Activated CD4-positive, alpha-beta T cell treated with anti-CD3 and anti-CD28 coated beads, Interleukin-2, Interleukin-4, amounts not matched to agents 100 ng/mL and 50 ng/mL, durations not matched to agents 16 hours and 8 hours (primary cell): ENCODE results near the gene MICAL3.

Source experiments
- DNase-seq: peaks from one replicate; pipeline ENCODE4 v3.0.0-alpha.2; 2020; ENCODE audit warnings: low spot score

MICAL3 gene

GRCh38 chr22:17971711-17972110 lies 52.6 kb downstream of the MICAL3 start:
- DNase-seq, result no peak

- no peak for DNase-seq
These were observed 54.1 kb downstream of the MICAL3 start for GRCh38 chr22:17970201-17970708.

GRCh38 chr22:17969701-17970113 lies 54.7 kb downstream of the MICAL3 start:
- DNase-seq, result no peak

- no peak for DNase-seq
These were observed 56.2 kb downstream of the MICAL3 start for GRCh38 chr22:17968126-17968525.

- DNase-seq, result no peak
These were observed 58.0 kb downstream of the MICAL3 start for GRCh38 chr22:17966403-17966717.

DNA sequence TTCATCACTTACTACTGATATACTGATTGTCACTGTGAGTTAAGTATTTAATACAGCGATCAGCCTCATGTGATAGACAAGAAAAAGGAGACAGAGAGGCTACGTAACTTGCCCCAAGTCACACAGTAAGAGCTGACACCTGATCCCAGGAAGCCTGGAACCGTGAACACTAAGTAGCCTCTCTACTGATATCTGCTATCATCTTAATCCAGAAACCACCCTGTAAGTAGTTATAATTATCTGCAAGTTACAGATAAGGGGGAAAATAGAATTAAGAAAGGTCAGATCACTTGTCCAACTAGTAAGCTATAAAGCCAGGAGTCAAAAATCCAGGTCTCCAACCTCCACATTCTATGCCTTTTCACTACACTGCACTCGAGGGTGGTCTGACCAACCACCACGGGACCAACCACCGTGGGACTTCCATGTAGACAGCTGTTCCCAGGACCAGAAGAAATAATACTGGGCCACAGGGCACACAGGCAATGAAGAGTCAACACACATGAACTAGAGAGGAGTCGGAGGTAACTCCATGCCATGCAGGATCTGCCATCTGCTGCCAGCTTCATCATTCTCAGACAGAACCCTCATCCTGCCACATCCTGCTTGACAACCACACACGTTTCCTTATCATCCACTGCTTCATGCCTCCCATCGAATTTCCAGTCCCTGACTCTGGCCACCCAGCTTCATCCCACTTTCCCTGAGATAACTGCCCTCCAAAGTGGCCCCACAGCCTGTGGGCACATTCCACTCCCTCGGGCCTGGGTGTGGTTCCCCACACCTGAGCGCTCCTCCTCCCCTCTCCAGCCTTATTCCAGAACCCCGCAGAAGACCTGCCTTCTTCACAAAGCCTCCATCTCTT lies 58.6 kb downstream of the MICAL3 start:
- DNase-seq, result no peak

- no peak for DNase-seq
These were observed 59.7 kb downstream of the MICAL3 start for GRCh38 chr22:17964643-17965042.

- no peak for DNase-seq
These were observed 60.2 kb downstream of the MICAL3 start for GRCh38 chr22:17964156-17964555.

GRCh38 chr22:17963015-17963414 lies 61.3 kb downstream of the MICAL3 start:
- no peak for DNase-seq

GRCh38 chr22:17962168-17962567 lies 62.2 kb downstream of the MICAL3 start:
- no peak for DNase-seq

- no peak for DNase-seq
These were observed 63.0 kb downstream of the MICAL3 start for GRCh38 chr22:17961446-17961729.

DNA sequence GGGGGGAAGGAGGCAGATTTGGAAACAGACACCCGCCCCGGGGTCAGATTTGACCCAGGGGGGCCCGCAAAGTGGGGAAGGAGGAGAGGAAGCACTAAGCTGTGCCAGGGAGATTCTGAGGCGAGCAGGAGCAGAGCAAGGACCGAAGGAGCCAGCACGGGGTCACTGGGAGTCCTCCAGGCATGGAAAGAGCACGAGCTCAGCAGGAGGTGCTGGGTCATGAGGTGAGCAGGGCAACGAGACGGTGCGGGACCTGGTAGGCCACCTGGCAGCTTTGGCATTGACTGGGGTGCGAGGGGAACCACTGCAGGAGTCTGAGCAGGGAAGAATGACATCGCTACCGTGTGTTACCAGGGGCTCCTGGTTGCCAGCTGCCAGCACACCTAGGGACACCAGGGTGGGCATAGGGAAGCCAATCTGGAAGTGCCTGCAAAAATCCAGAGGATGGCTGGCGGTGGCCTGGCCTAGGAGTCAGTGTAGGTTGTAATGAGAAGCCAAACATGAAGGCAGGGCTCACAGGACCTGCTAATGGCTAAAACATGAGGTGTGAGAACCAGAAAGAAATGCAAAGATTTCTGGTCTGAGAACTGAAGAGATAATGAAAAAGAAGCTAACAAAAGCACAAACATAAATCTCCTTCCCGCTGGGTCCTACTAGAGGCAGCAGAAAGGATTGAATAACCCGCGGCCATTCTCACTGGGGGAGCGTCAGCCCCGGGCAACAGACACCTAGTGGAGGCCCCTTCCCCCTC lies 63.5 kb downstream of the MICAL3 start:
- no peak for DNase-seq

DNA sequence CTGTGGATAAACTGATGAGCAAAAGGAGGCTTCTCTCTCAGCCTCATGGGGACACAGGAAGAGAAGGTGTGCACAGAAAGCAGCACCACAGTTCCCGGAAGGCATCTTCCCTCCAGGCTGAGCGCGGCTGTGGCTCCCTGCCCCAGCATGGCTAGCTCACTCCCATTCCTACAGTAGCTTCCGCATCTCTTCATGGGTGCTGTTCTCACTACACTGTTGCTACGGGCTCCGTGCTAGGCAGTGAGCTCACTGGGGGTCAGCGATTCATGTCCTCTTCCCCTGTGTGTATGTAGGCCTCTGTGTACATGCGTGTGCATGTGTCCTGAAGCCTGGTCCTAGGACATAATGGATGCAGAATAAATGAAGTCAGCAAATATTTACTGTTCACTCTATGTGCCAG lies 64.3 kb downstream of the MICAL3 start:
- DNase-seq, result no peak

DNA sequence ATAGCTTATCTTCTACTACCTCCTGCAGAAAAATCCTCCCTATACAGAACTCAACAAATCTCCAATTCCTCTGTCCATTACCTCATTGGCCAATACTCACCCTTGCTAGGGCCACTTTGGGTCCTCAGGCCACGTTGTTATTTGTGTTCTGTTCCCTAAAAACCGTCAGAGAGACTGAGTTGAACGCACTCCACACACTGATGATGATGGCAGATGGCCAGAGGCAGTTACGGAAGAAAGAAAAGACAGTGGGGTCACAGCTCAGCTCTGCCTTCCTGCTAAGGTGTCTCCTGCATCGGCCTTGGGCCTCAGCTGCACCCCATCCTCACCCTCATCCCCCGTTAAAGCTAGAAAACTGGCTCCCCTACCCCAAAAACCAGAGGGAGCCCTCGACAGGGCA lies 66.2 kb downstream of the MICAL3 start:
- DNase-seq, result no peak

DNA sequence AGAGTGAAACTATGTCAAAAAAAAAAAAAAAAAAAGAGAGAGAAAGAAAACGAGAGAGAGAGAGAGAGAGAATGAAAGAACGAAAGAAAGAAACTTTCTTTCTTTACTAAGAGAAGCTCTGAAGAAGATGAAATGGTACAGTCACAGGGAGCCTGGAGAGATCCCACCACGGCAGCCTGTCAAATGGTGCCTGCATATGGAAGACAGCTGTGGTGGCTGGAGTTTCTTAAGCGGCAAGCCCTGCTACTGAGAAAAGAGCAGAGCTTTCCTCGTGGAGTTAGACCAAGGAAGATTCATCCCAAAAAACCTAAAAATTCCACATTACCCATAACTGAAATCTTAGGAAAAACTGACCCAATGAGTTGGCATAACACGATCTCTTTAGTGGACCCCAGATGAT lies 66.7 kb downstream of the MICAL3 start:
- DNase-seq, result no peak

DNA sequence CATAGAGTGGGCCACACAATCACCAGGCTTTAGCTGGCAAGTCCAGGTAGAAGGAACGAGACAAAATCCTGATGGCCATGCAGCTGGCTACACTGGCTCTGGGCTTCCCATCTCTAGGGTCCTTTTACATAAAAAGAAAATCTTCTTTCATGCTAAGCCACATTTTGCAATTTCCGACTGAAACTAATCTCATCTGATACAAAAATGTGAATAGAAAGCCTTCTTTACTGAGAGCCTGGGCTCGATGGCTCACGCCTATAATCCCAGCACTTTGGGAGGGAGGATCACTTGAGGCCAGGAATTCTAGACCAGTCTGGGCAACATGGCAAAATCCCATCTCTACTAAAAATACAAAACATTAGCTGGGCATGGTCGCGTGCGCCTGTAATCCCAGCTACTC lies 67.2 kb downstream of the MICAL3 start:
- no peak for DNase-seq

GRCh38 chr22:17956630-17957029 lies 67.7 kb downstream of the MICAL3 start:
- DNase-seq, result no peak

GRCh38 chr22:17955590-17956379 lies 68.6 kb downstream of the MICAL3 start:
- DNase-seq, result no peak

GRCh38 chr22:17954860-17955587 lies 69.3 kb downstream of the MICAL3 start:
- DNase-seq, result no peak

GRCh38 chr22:17954200-17954859 lies 70.0 kb downstream of the MICAL3 start:
- DNase-seq, result no peak

GRCh38 chr22:17953147-17953546 lies 71.2 kb downstream of the MICAL3 start:
- DNase-seq, result no peak
